WTC11 (cell line): Measurements from ENCODE around the gene PRPSAP1. TPM values are rescaled to one million over a fixed set of nuclear protein-coding genes. Genes with fewer than 3 reads are reported as not detected.

Experiments
- ATAC-seq: fragments of 200-7000 bp; cut with Tn5 transposase; 2 replicates; pipeline ENCODE4 v1.10.0; 2021; ENCODE audit warnings: mild to moderate bottlenecking, moderate library complexity
- CTCF ChIA-PET: fragments of 300-600 bp; sonication (Branson Sonifier 250); formaldehyde crosslinking; loops from one replicate; lab custom pipeline; 2021; ENCODE audit warnings: antibody characterized with exemption; lab: Charles Lee
- POLR2A ChIA-PET: fragments of 350-600 bp; sonication (Branson Sonifier 250); formaldehyde crosslinking; loops from one replicate; lab custom pipeline; 2021; ENCODE audit warnings: antibody characterized with exemption; lab: Charles Lee
- DNase-seq: peaks from one replicate; pipeline ENCODE4 v3.0.0; 2021; ENCODE audit warnings: low spot score
- H3K27ac Mint-ChIP-seq: 2 replicates; pipeline ENCODE4 v1.8.0; 2021; ENCODE audit warnings: mixed read lengths
- H3K27me3 Mint-ChIP-seq: 2 replicates; pipeline ENCODE4 v1.8.0; 2021; ENCODE audit warnings: low read depth, mild to moderate bottlenecking, moderate library complexity, mixed read lengths
- H3K36me3 Mint-ChIP-seq: 2 replicates; pipeline ENCODE4 v1.8.0; 2021; ENCODE audit warnings: mixed read lengths
- H3K4me1 Mint-ChIP-seq: 2 replicates; pipeline ENCODE4 v1.8.0; 2022; ENCODE audit warnings: mixed read lengths
- H3K4me3 Mint-ChIP-seq: 2 replicates; pipeline ENCODE4 v1.8.0; 2021; ENCODE audit warnings: mild to moderate bottlenecking, moderate library complexity, mixed read lengths
- H3K9me3 Mint-ChIP-seq: 2 replicates; pipeline ENCODE4 v1.8.0; 2021; ENCODE audit warnings: mixed read lengths
- AFF4 ChIP-seq: sonication (generic); formaldehyde crosslinking; IDR thresholded peaks from 2 replicates; pipeline ENCODE4 v1.8.1; 2023; ENCODE audit warnings: mild to moderate bottlenecking, missing genetic modification reagents, borderline replicate concordance
- ATF2 ChIP-seq: sonication (generic); formaldehyde crosslinking; IDR thresholded peaks from 2 replicates; pipeline ENCODE4 v1.8.1; 2022; ENCODE audit warnings: low read depth, missing genetic modification reagents, borderline replicate concordance
- CBFB ChIP-seq: sonication (generic); formaldehyde crosslinking; IDR thresholded peaks from 2 replicates; pipeline ENCODE4 v1.8.1; 2022; ENCODE audit warnings: mild to moderate bottlenecking, low read depth, missing genetic modification reagents
- CREB1 ChIP-seq: sonication (generic); formaldehyde crosslinking; IDR thresholded peaks from 2 replicates; pipeline ENCODE4 v1.8.0; 2023; ENCODE audit warnings: mild to moderate bottlenecking, missing genetic modification reagents
- CREM ChIP-seq: sonication (generic); formaldehyde crosslinking; IDR thresholded peaks from 2 replicates; pipeline ENCODE4 v1.8.1; 2022; ENCODE audit warnings: mild to moderate bottlenecking, missing genetic modification reagents, moderate library complexity
- EMX1 ChIP-seq: fragments of 250-450 bp; sonication (Bioruptor Pico); IDR thresholded peaks from 2 replicates; pipeline ENCODE4 v1.8.0; 2021; ENCODE audit warnings: mild to moderate bottlenecking
- ETV6 ChIP-seq: sonication (generic); formaldehyde crosslinking; IDR thresholded peaks from 2 replicates; pipeline ENCODE4 v1.8.1; 2022; ENCODE audit warnings: mild to moderate bottlenecking, missing genetic modification reagents
- GRHL2 ChIP-seq: fragments of 250-450 bp; sonication (Bioruptor Pico); IDR thresholded peaks from 2 replicates; pipeline ENCODE4 v1.8.0; 2022; ENCODE audit warnings: mild to moderate bottlenecking, moderate library complexity; ENCODE audit not compliant: insufficient replicate concordance, severe bottlenecking
- HMGA2 ChIP-seq: fragments of 250-450 bp; sonication (Bioruptor Pico); IDR thresholded peaks from 2 replicates; pipeline ENCODE4 v1.4.0; 2021; ENCODE audit warnings: mild to moderate bottlenecking, moderate library complexity
- JAZF1 ChIP-seq: fragments of 250-450 bp; sonication (Bioruptor Pico); IDR thresholded peaks from 2 replicates; pipeline ENCODE4 v1.9.0; 2021; ENCODE audit warnings: moderate library complexity, mild to moderate bottlenecking, inconsistent platforms
- JUN ChIP-seq: sonication (generic); formaldehyde crosslinking; IDR thresholded peaks from 2 replicates; pipeline ENCODE4 v1.8.0; 2023; ENCODE audit warnings: mild to moderate bottlenecking, missing genetic modification reagents
- MXD4 ChIP-seq: fragments of 250-450 bp; sonication (Bioruptor Pico); IDR thresholded peaks from 2 replicates; pipeline ENCODE4 v1.8.0; 2021; ENCODE audit warnings: mild to moderate bottlenecking, moderate library complexity, borderline replicate concordance
- MYBL2 ChIP-seq: sonication (generic); formaldehyde crosslinking; IDR thresholded peaks from 2 replicates; pipeline ENCODE4 v1.8.1; 2023; ENCODE audit warnings: mild to moderate bottlenecking, moderate library complexity, missing genetic modification reagents
- OVOL2 ChIP-seq: fragments of 250-450 bp; sonication (Bioruptor Pico); IDR thresholded peaks from 2 replicates; pipeline ENCODE4 v1.9.0; 2021; ENCODE audit warnings: mild to moderate bottlenecking, borderline replicate concordance
- SMAD4 ChIP-seq: sonication (generic); formaldehyde crosslinking; IDR thresholded peaks from 2 replicates; pipeline ENCODE4 v1.8.0; 2022; ENCODE audit warnings: mild to moderate bottlenecking, missing genetic modification reagents
- TP53 ChIP-seq: sonication (generic); formaldehyde crosslinking; IDR thresholded peaks from 2 replicates; pipeline ENCODE4 v1.8.1; 2023; ENCODE audit warnings: mild to moderate bottlenecking, missing genetic modification reagents
- USF2 ChIP-seq: sonication (generic); formaldehyde crosslinking; IDR thresholded peaks from 2 replicates; pipeline ENCODE4 v1.8.1; 2023; ENCODE audit warnings: mild to moderate bottlenecking, missing genetic modification reagents, moderate library complexity
- ZBTB21 ChIP-seq: sonication (generic); formaldehyde crosslinking; IDR thresholded peaks from 2 replicates; pipeline ENCODE4 v1.8.1; 2023; ENCODE audit warnings: mild to moderate bottlenecking, missing genetic modification reagents, borderline replicate concordance
- ZBTB43 ChIP-seq: sonication (generic); formaldehyde crosslinking; IDR thresholded peaks from 2 replicates; pipeline ENCODE4 v1.8.1; 2023; ENCODE audit warnings: mild to moderate bottlenecking, missing genetic modification reagents
- ZNF317 ChIP-seq: sonication (generic); formaldehyde crosslinking; IDR thresholded peaks from 2 replicates; pipeline ENCODE4 v1.8.1; 2023; ENCODE audit warnings: low read depth, mild to moderate bottlenecking, moderate library complexity, missing genetic modification reagents, borderline replicate concordance
- total RNA-seq: library from RNA; stranded (reverse); gene quantifications from 3 replicates; pipeline ENCODE4 v1.2.3, GENCODE V29; 2021

Gene PRPSAP1
- total RNA-seq, 1 experiment from 2014 or later, result 56.5 TPM

GRCh38 chr17:76280650-76281049, 73.1 kb downstream of the PRPSAP1 start:
- ChIA-PET POLR2A (no interaction called here), CTCF (interaction anchor here (1.1 to 4.9 kb wide), 19 partner anchors 12 to 302 kb away, joined by 3 to 120 read pairs (median 19); partner anchors contain the start of genes ACOX1, CDK3, EXOC7 and TEN1)
- Mint-ChIP-seq H3K27me3 (no peaks in the 10 kb centered on the region), H3K4me1 (no peaks in the 10 kb centered on the region), H3K9me3 (no peaks in the 10 kb centered on the region), H3K27ac (no peak overlapping the region), H3K36me3 (no peaks in the 10 kb centered on the region), H3K4me3 (no peak overlapping the region)
- DNase-seq (no peak), ATAC-seq (no peak)
- TF ChIP-seq OVOL2 (CRISPR knock-in tag), result no peak
- no peak for TF ChIP-seq ZBTB43
- no peak for TF ChIP-seq CREM (CRISPR knock-in tag)
- TF ChIP-seq EMX1 (CRISPR knock-in tag), result no peak
- no peak for TF ChIP-seq MYBL2
- no peak for TF ChIP-seq JAZF1 (CRISPR knock-in tag)
- TF ChIP-seq MXD4 (CRISPR knock-in tag), result no peak
- TF ChIP-seq SMAD4 (CRISPR knock-in tag), result no peak
- TF ChIP-seq AFF4 (CRISPR knock-in tag), result no peak
- no peak for TF ChIP-seq TP53 (CRISPR knock-in tag)
- no peak for TF ChIP-seq ZNF317 (CRISPR knock-in tag)
- no peak for TF ChIP-seq CREB1
- no peak for TF ChIP-seq CBFB (CRISPR knock-in tag)
- TF ChIP-seq ATF2 (CRISPR knock-in tag), result no peak
- no peak for TF ChIP-seq GRHL2
- TF ChIP-seq HMGA2 (CRISPR knock-in tag), result no peak
- no peak for TF ChIP-seq ZBTB21 (CRISPR knock-in tag)
- no peak for TF ChIP-seq ETV6 (CRISPR knock-in tag)
- TF ChIP-seq USF2 (CRISPR knock-in tag), result no peak
- TF ChIP-seq JUN (CRISPR knock-in tag), result no peak
